Naive thymus-derived CD4-positive, alpha-beta T cell (primary cell): Measurements from ENCODE around the gene APEX1. TPM values are rescaled to one million over a fixed set of nuclear protein-coding genes. Genes with fewer than 3 reads are reported as not detected.

ENCODE experiments used
- ATAC-seq: fragments of 150-1000 bp; cut with Tn5 transposase; 2 replicates; pipeline ENCODE4 v1.10.0; 2021; ENCODE audit warnings: mild to moderate bottlenecking, moderate library complexity
- CTCF ChIA-PET: fragments of 350-600 bp; sonication (Branson Sonifier 250); formaldehyde crosslinking; loops from one replicate; lab custom pipeline; 2021; ENCODE audit warnings: antibody characterized with exemption; lab: Charles Lee
- POLR2A ChIA-PET: fragments of 350-600 bp; sonication (Branson Sonifier 250); formaldehyde crosslinking; loops from one replicate; lab custom pipeline; 2021; ENCODE audit warnings: antibody characterized with exemption, inconsistent platforms; lab: Charles Lee
- DNase-seq, 9 donors: peaks; one replicate each; pipeline versions ENCODE4 v3.0.0 to v3.0.0-alpha.2; 2020 to 2022; ENCODE audit warnings: mixed read lengths in 1 of 9
- H3K27ac ChIP-seq: one replicate; pipeline ENCODE4 v1.7.0; 2013; ENCODE audit warnings: mild to moderate bottlenecking, low read depth, low read length, moderate library complexity
- H3K27me3 ChIP-seq, 2 donors: one replicate each; pipeline ENCODE4 v1.7.0; 2013; ENCODE audit warnings: low read length in 2 of 2, mild to moderate bottlenecking in 2 of 2, moderate library complexity in 2 of 2; ENCODE audit not compliant: control insufficient read depth in 2 of 2, insufficient read depth in 2 of 2
- H3K36me3 ChIP-seq, 3 experiments: 1 replicate in 2 of 3; 2 replicates in 1 of 3; pipeline ENCODE4 v1.7.0; 2013; ENCODE audit warnings: low read length in 3 of 3, mild to moderate bottlenecking in 3 of 3, moderate library complexity in 1 of 3; ENCODE audit not compliant: insufficient read depth in 3 of 3, control insufficient read depth in 2 of 3
- H3K4me1 ChIP-seq, 2 donors: one replicate each; pipeline ENCODE4 v1.7.0; 2013; ENCODE audit warnings: low read length in 2 of 2, mild to moderate bottlenecking in 2 of 2, moderate library complexity in 1 of 2; ENCODE audit not compliant: control insufficient read depth in 2 of 2, insufficient read depth in 2 of 2
- H3K4me3 ChIP-seq: 2 replicates; pipeline ENCODE4 v1.7.0; 2013; ENCODE audit warnings: mild to moderate bottlenecking, low read length
- H3K9me3 ChIP-seq, 3 experiments: 1 replicate in 2 of 3; 2 replicates in 1 of 3; pipeline ENCODE4 v1.7.0; 2013; ENCODE audit warnings: low read length in 3 of 3; ENCODE audit not compliant: control insufficient read depth in 2 of 3
- H3K27ac Mint-ChIP-seq, 9 donors: one replicate each; pipeline ENCODE4 v1.8.0; 2020 to 2022; ENCODE audit warnings: mixed read lengths in 9 of 9, mild to moderate bottlenecking in 8 of 9, moderate library complexity in 5 of 9, inconsistent platforms in 2 of 9
- H3K27me3 Mint-ChIP-seq, 5 donors: one replicate each; pipeline ENCODE4 v1.8.0; 2021 to 2022; ENCODE audit warnings: mixed read lengths in 5 of 5, mild to moderate bottlenecking in 1 of 5
- H3K36me3 Mint-ChIP-seq, 5 donors: one replicate each; pipeline ENCODE4 v1.8.0; 2020 to 2022; ENCODE audit warnings: mixed read lengths in 5 of 5, mild to moderate bottlenecking in 3 of 5, inconsistent platforms in 1 of 5
- H3K4me1 Mint-ChIP-seq, 7 donors: one replicate each; pipeline ENCODE4 v1.8.0; 2020 to 2022; ENCODE audit warnings: mixed read lengths in 7 of 7, mild to moderate bottlenecking in 3 of 7, inconsistent platforms in 1 of 7
- H3K4me3 Mint-ChIP-seq, 10 donors: one replicate each; pipeline ENCODE4 v1.8.0; 2020 to 2022; ENCODE audit warnings: mild to moderate bottlenecking in 10 of 10, mixed read lengths in 10 of 10, moderate library complexity in 6 of 10, inconsistent platforms in 2 of 10
- H3K9me3 Mint-ChIP-seq, 11 donors: one replicate each; pipeline ENCODE4 v1.8.0; 2020 to 2022; ENCODE audit warnings: mixed read lengths in 11 of 11, mild to moderate bottlenecking in 4 of 11, inconsistent platforms in 1 of 11, moderate library complexity in 1 of 11
- intact Hi-C, 2 donors: fragments of 100-400 bp; cut with micrococcal nuclease; formaldehyde crosslinking; loops; one replicate each; pipeline ENCODE4 v1.15.1; 2023
- polyA plus RNA-seq, 2 donors: library from polyadenylated mRNA; unstranded; fragments of 300-500 nt; fragmentation: Illumina TruSeq; gene quantifications; one replicate each; pipeline ENCODE4 v1.2.3, GENCODE V29; 2021
- total RNA-seq, 6 experiments: library from RNA in 5 of 6; stranded (reverse) in 5 of 6; gene quantifications; 1 replicate in 5 of 6; 2 replicates in 1 of 6; pipeline ENCODE4 v1.2.3 and lab custom pipeline; 2021 to 2026

Gene APEX1
- total and polyA plus RNA-seq, 7 experiments from 2014 or later = 97.4 to 205 (median 135) TPM

DNA sequence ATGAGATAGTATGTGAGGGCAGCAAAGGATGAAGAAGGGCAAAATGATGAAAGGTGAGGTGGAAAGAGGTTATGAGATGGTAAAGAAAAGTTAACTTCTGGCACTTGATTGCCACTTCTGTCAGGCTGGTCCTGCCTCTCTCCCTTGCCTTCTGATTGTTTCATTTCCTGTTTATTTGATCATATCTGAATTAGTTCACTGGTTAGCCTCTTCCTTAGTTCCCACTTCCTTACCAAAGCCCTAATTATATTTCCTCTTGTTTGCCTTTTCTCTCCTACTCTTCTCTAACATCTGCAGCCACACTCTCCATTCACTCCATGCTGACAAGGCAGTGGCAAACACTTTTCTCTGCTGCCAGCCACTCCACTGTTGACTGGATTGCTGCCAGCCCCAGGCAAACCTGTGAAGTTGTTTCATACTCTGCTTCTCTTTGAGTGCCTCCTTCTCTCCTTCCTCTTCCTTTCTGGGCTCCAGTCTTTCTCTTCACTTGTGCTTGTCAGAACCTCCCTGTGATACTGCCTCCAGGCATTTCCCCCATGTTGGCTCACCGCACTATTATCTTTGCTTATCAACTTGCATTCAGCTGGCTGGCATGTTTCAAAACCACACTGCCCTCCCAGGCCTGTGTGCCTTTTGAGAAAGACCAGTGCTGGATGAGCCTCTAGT is 22.3 kb downstream of the APEX1 start:
- Histone ChIP-seq H3K27ac (peak overlapping the region; percentile 68), H3K4me3 (peak overlapping the region; percentile 22), H3K9me3 (no peaks in the 10 kb centered on the region), H3K36me3 (peaks cover 27 to 46% (median 43%) of the 10 kb centered on the region in 3 experiments), H3K4me1 (peaks cover 46 to 57% of the 10 kb centered on the region in 2 donors), H3K27me3 (no peaks in the 10 kb centered on the region)
- ATAC-seq = peak; percentile 69
- H3K4me3 Mint-ChIP-seq = peak overlapping the region; percentile 68 to 86 (median 77)
- intact Hi-C loops = loop anchor here (1.0 kb wide), 4 partner anchors 8 to 22 kb away; partner anchors contain the start of genes PNP (in 2 of the 2), APEX1 (in 1 of the 2) and PIP4P1 (in 1 of the 2)
- H3K9me3 Mint-ChIP-seq = peaks cover 0 to 5% (median 0%) of the 10 kb centered on the region in 11 donors
- peak in 7 of 9 donors; percentile 30 to 68 (median 56) for DNase-seq
- peak overlapping the region; percentile 83 to 96 (median 89) for H3K27ac Mint-ChIP-seq
- ChIA-PET POLR2A (interaction anchor here (0.6 to 3.3 kb wide), 8 partner anchors 10 to 205 kb away, joined by 3 to 36 read pairs (median 5); partner anchors contain the start of genes APEX1, OSGEP and PIP4P1), CTCF (interaction anchor here (1.2 to 1.3 kb wide), 2 partner anchors 16 to 136 kb away, joined by 3 to 5 read pairs; partner anchors contain the start of gene PIP4P1)
- H3K27me3 Mint-ChIP-seq = no peaks in the 10 kb centered on the region
- peaks cover 51 to 98% (median 85%) of the 10 kb centered on the region in 7 donors for H3K4me1 Mint-ChIP-seq
- peaks cover 19 to 64% (median 51%) of the 10 kb centered on the region in 5 donors for H3K36me3 Mint-ChIP-seq

- ChIA-PET POLR2A (interaction anchor here (1.3 to 3.3 kb wide), 6 partner anchors 9 to 204 kb away, joined by 3 to 36 read pairs (median 8); partner anchors contain the start of genes APEX1, OSGEP and PIP4P1), CTCF (interaction anchor here (1.0 to 1.4 kb wide), 3 partner anchors 52 to 137 kb away, joined by 4 to 5 read pairs (median 5); no protein-coding TSS in a partner anchor)
- Histone ChIP-seq H3K4me3 (no peak overlapping the region), H3K4me1 (peaks cover 46 to 51% of the 10 kb centered on the region in 2 donors), H3K9me3 (no peaks in the 10 kb centered on the region), H3K27me3 (no peaks in the 10 kb centered on the region), H3K27ac (no peak overlapping the region), H3K36me3 (peaks cover 27 to 34% (median 29%) of the 10 kb centered on the region in 3 experiments)
- no peak overlapping the region for H3K4me3 Mint-ChIP-seq
- no peak for DNase-seq
- peaks cover 40 to 98% (median 87%) of the 10 kb centered on the region in 7 donors for H3K4me1 Mint-ChIP-seq
- peaks cover 0 to 8% (median 0%) of the 10 kb centered on the region in 5 donors for H3K27me3 Mint-ChIP-seq
- intact Hi-C loops = no loop called here
- no peak for ATAC-seq
- peaks cover 18 to 49% (median 42%) of the 10 kb centered on the region in 5 donors for H3K36me3 Mint-ChIP-seq
- peaks cover 0 to 5% (median 0%) of the 10 kb centered on the region in 11 donors for H3K9me3 Mint-ChIP-seq
- peak overlapping the region in 8 of 9 donors; percentile 84 to 94 (median 88) for H3K27ac Mint-ChIP-seq
Measured at GRCh38 chr14:20478894-20479293, 23.9 kb downstream of the APEX1 start.

DNA sequence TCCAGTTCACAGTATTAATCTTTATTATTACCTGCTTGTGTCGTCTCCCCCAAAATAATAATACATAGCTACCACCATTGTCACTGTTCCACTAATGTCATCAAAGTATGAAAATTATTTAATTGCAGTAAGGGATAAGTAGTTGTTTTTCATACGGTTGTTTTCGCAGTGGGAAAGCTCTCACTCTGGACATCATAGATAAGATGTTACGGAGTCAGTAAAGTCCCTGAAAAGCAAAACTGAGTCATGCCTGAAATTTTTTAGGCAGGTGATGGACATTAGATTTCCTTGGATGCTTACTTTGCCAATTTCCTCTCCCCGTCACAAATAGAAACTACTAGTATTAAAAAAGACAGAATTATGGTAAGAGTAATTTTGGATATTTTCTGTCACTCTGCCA is 27.4 kb downstream of the APEX1 start:
- peaks cover 0 to 9% (median 0%) of the 10 kb centered on the region in 11 donors for H3K9me3 Mint-ChIP-seq
- peak overlapping the region in 8 of 9 donors; percentile 70 to 92 (median 86) for H3K27ac Mint-ChIP-seq
- peaks cover 0 to 8% (median 0%) of the 10 kb centered on the region in 5 donors for H3K27me3 Mint-ChIP-seq
- Histone ChIP-seq H3K4me1 (peaks cover 35 to 36% of the 10 kb centered on the region in 2 donors), H3K9me3 (no peaks in the 10 kb centered on the region), H3K4me3 (no peak overlapping the region), H3K27me3 (no peaks in the 10 kb centered on the region), H3K27ac (no peak overlapping the region), H3K36me3 (peaks cover 0 to 3% (median 0%) of the 10 kb centered on the region in 3 experiments)
- H3K4me3 Mint-ChIP-seq = peak overlapping the region in 2 of 10 donors; percentile 20 to 26
- H3K36me3 Mint-ChIP-seq = peaks cover 5 to 18% (median 13%) of the 10 kb centered on the region in 5 donors
- ChIA-PET CTCF (interaction anchor here (0.6 to 0.9 kb wide), 3 partner anchors 10 to 67 kb away, joined by 3 read pairs; no protein-coding TSS in a partner anchor), POLR2A (interaction anchor here (0.6 to 3.8 kb wide), 9 partner anchors 9 to 954 kb away, joined by 3 to 21 read pairs (median 5); partner anchors contain the start of genes APEX1, OSGEP, PIP4P1 and PNP)
- ATAC-seq (no peak), DNase-seq (no peak)
- H3K4me1 Mint-ChIP-seq = peaks cover 17 to 94% (median 81%) of the 10 kb centered on the region in 7 donors
- intact Hi-C loops = no loop called here

DNA sequence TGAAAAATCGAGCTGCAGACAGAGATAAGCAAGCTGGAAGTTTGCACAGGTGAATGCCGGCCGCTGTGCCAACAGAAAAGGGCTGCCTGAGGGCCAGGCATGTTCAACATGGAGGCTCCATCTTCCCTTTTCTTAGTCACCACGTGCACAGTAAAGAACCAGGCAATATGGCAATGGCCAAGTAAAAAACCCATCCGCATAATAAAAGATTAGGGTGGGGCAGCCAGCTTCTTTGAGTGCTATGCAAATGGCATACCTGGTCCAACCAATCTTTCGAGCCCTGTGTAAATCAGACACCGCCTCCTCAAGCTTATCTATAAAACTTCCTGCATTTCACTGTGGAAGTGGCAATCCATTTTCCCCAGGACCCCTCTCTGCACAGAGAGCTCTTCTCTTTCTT is 30.9 kb downstream of the APEX1 start:
- Mint-ChIP-seq H3K4me3 (peak overlapping the region in 1 of 10 donors; percentile 24), H3K36me3 (peaks cover 0 to 6% (median 4%) of the 10 kb centered on the region in 5 donors), H3K27ac (peak overlapping the region in 3 of 9 donors; percentile 84 to 89 (median 88)), H3K4me1 (peaks cover 36 to 96% (median 89%) of the 10 kb centered on the region in 7 donors), H3K9me3 (peaks cover 0 to 5% (median 0%) of the 10 kb centered on the region in 11 donors), H3K27me3 (peaks cover 0 to 8% (median 0%) of the 10 kb centered on the region in 5 donors)
- H3K4me3 ChIP-seq = no peak overlapping the region
- no peak overlapping the region for H3K27ac ChIP-seq
- H3K9me3 ChIP-seq = no peaks in the 10 kb centered on the region
- H3K36me3 ChIP-seq = no peaks in the 10 kb centered on the region
- ATAC-seq = no peak
- CTCF ChIA-PET = no interaction called here
- no peak for DNase-seq
- intact Hi-C loops = no loop called here
- no peaks in the 10 kb centered on the region for H3K27me3 ChIP-seq
- POLR2A ChIA-PET = interaction anchor here (2.0 to 4.9 kb wide), 4 partner anchors 10 to 24 kb away, joined by 4 to 32 read pairs (median 16); partner anchors contain the start of genes PIP4P1 and PNP
- peaks cover 37 to 42% of the 10 kb centered on the region in 2 donors for H3K4me1 ChIP-seq

DNA sequence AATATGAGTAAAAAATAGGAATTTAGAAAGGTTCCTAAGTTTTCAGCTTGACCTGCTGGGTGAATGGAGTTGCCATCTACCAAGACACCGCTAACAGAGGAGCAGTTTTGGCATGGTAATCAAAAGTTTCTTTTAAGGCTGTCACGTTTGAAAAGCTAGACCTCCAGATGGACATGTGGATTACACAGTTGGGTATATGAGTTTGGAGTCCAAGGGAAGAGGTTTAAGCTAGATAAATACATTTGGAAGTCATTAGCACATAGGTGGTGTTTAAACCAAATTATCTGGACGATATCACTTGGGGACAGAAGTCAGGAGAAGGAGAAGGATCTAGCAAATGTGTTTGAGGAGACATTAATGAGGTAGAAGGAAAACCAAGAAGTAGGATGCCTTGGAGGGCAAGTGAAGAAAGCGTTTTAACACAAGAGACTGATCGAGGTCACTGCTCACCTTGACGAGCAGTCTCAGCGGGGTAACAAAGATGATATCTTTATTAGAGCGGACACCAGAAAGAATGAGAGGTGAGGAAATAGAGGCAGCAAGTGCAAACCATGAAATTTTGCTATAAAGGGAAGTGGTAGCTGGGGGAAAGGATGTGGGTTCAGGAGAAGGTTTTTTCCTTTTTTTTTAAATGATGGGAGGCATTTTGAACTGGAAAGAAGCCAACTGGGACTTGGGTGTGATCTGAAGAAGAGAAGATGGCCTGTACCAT is 31.8 kb downstream of the APEX1 start:
- H3K36me3 ChIP-seq = no peaks in the 10 kb centered on the region
- Mint-ChIP-seq H3K27me3 (peaks cover 0 to 8% (median 0%) of the 10 kb centered on the region in 5 donors), H3K4me1 (peaks cover 44 to 96% (median 89%) of the 10 kb centered on the region in 7 donors), H3K27ac (peak overlapping the region; percentile 1 to 93 (median 82)), H3K9me3 (peaks cover 0 to 5% (median 0%) of the 10 kb centered on the region in 11 donors), H3K36me3 (peaks cover 0 to 6% (median 4%) of the 10 kb centered on the region in 5 donors), H3K4me3 (peak overlapping the region; percentile 12 to 82 (median 69))
- peaks cover 37 to 50% of the 10 kb centered on the region in 2 donors for H3K4me1 ChIP-seq
- H3K27me3 ChIP-seq = no peaks in the 10 kb centered on the region
- peak in 1 of 9 donors; percentile 24 for DNase-seq
- no peak overlapping the region for H3K27ac ChIP-seq
- intact Hi-C loops = no loop called here
- no peak for ATAC-seq
- H3K4me3 ChIP-seq = no peak overlapping the region
- ChIA-PET POLR2A (interaction anchor here (0.6 to 4.9 kb wide), 10 partner anchors 8 to 159 kb away, joined by 3 to 36 read pairs (median 4); partner anchors contain the start of genes APEX1, PARP2, PIP4P1 and PNP), CTCF (no interaction called here)
- no peaks in the 10 kb centered on the region for H3K9me3 ChIP-seq
